HCT116 (cell line): ENCODE measurements around the gene ELFN2. TPM values are rescaled to one million over a fixed set of nuclear protein-coding genes. Genes with fewer than 3 reads are reported as not detected.

Experiments used
- ATAC-seq: fragments of 200-7000 bp; cut with Tn5 transposase; 2 replicates; pipeline ENCODE4 v1.9.1; 2020; ENCODE audit warnings: mild to moderate bottlenecking, moderate library complexity
- BruUV-seq: library from RNA; stranded (reverse); fragments of 400-500 nt; replicated peaks from 2 replicates; lab custom pipeline; 2021; lab: Mats Ljungman, UMichigan
- CTCF ChIA-PET: fragments of 300-600 bp; sonication (Branson Sonifier 250); formaldehyde crosslinking; loops from one replicate; lab custom pipeline; 2021; ENCODE audit warnings: antibody characterized with exemption; lab: Charles Lee
- POLR2A ChIA-PET: fragments of 300-600, 350-600 bp; sonication (Branson Sonifier 250); formaldehyde crosslinking; loops from one replicate; lab custom pipeline; 2021; ENCODE audit warnings: antibody characterized with exemption; lab: Charles Lee
- RAD21 ChIA-PET, 2 experiments: fragments of 300-600 bp; sonication (Branson Sonifier 250); formaldehyde crosslinking; loops; one replicate each; lab custom pipeline; 2023; ENCODE audit warnings: low total read pairs in 2 of 2; ENCODE audit not compliant: uncharacterized antibody in 2 of 2, unreplicated experiment in 2 of 2, low non-redundant PET in 1 of 2; lab: Charles Lee
- DNase-seq: peaks from one replicate; pipeline ENCODE4 v3.0.0-alpha.2; 2010; ENCODE audit warnings: low read depth, low spot score
- H2AFZ ChIP-seq: fragments of 200-600 bp; shearing (Covaris generic), sonication (generic); 2 replicates; pipeline ENCODE4 v1.6.1; 2017; ENCODE audit warnings: low read depth, mixed run types, mixed read lengths, antibody characterized with exemption, low read length; ENCODE audit not compliant: poor library complexity, severe bottlenecking
- H3K27ac ChIP-seq: 2 replicates; pipeline ENCODE4 v1.5.1; 2012; ENCODE audit warnings: low read depth, low read length
- H3K27me3 ChIP-seq: fragments of 200-600 bp; sonication (generic); 2 replicates; pipeline ENCODE4 v1.6.1; 2016; ENCODE audit warnings: mixed run types, low read length, mixed read lengths; ENCODE audit not compliant: insufficient read depth
- H3K36me3 ChIP-seq, 2 experiments: fragments of 200-500 bp in 1 of 2; fragments of 200-600 bp in 1 of 2; sonication (Bioruptor generic) in 1 of 2; sonication (generic) in 1 of 2; 2 replicates each; pipeline versions ENCODE4 v1.5.1 to v1.6.1; 2014 to 2016; ENCODE audit warnings: low read length in 2 of 2, inconsistent platforms in 1 of 2, mixed read lengths in 1 of 2, mixed run types in 1 of 2; ENCODE audit not compliant: insufficient read depth in 2 of 2, control insufficient read depth in 1 of 2
- H3K4me1 ChIP-seq, 2 experiments: fragments of 200-600 bp in 1 of 2; sonication (generic) in 1 of 2; 2 replicates each; pipeline versions ENCODE4 v1.5.1 to v1.6.1; 2012 to 2017; ENCODE audit warnings: low read length in 2 of 2, inconsistent platforms in 1 of 2, mild to moderate bottlenecking in 1 of 2, mixed read lengths in 1 of 2, mixed run types in 1 of 2, moderate library complexity in 1 of 2; ENCODE audit not compliant: insufficient read depth in 2 of 2, control insufficient read depth in 1 of 2
- H3K4me2 ChIP-seq: fragments of 200-600 bp; sonication (generic); 2 replicates; pipeline ENCODE4 v1.6.1; 2017; ENCODE audit warnings: mixed run types, low read length, mixed read lengths
- H3K4me3 ChIP-seq, 2 experiments: fragments of 200-600 bp in 1 of 2; sonication (generic) in 1 of 2; replicated peaks in 1 of 2; 2 replicates each; pipeline ENCODE4 v1.5.1; 2011 to 2016; ENCODE audit warnings: low read length in 2 of 2, control low read depth in 1 of 2, low read depth in 1 of 2, mild to moderate bottlenecking in 1 of 2, mixed read lengths in 1 of 2, mixed run types in 1 of 2
- H3K79me2 ChIP-seq: fragments of 200-600 bp; sonication (generic); 2 replicates; pipeline ENCODE4 v1.6.1; 2017; ENCODE audit warnings: mild to moderate bottlenecking, mixed run types, low read length, moderate library complexity, mixed read lengths; ENCODE audit not compliant: insufficient read depth
- H3K9ac ChIP-seq: fragments of 200-600 bp; sonication (generic); 2 replicates; pipeline ENCODE4 v1.6.1; 2016; ENCODE audit warnings: low read length, mixed read lengths
- H3K9me2 ChIP-seq: fragments of 200-600 bp; sonication (generic), shearing (Covaris generic); 2 replicates; pipeline ENCODE4 v1.6.1; 2017; ENCODE audit warnings: mixed run types, mild to moderate bottlenecking, moderate library complexity; ENCODE audit not compliant: insufficient read depth
- H3K9me3 ChIP-seq, 2 experiments: fragments of 200-500 bp in 1 of 2; fragments of 200-600 bp in 1 of 2; sonication (Bioruptor generic) in 1 of 2; sonication (generic) in 1 of 2; 2 replicates each; pipeline ENCODE4 v1.6.1; 2014 to 2017; ENCODE audit warnings: low read length in 2 of 2, mixed read lengths in 2 of 2, inconsistent platforms in 1 of 2, low read depth in 1 of 2, mild to moderate bottlenecking in 1 of 2, mixed run types in 1 of 2, moderate library complexity in 1 of 2; ENCODE audit not compliant: control insufficient read depth in 1 of 2, insufficient read depth in 1 of 2
- H4K20me1 ChIP-seq: fragments of 200-600 bp; sonication (generic), shearing (Covaris generic); 2 replicates; pipeline ENCODE4 v1.6.1; 2017; ENCODE audit warnings: mixed run types, mild to moderate bottlenecking, moderate library complexity; ENCODE audit not compliant: insufficient read depth
- CEBPB ChIP-seq: IDR thresholded peaks from 2 replicates; pipeline ENCODE4 v1.6.1; 2012; ENCODE audit warnings: low read depth
- CTCF ChIP-seq, 3 experiments: fragments of 200-600 bp in 1 of 3; sonication (generic) in 1 of 3; IDR thresholded peaks in 2 of 3; conservative IDR thresholded peaks in 1 of 3; 2 replicates each; pipeline ENCODE4 v1.5.1; 2012 to 2017; ENCODE audit warnings: low read depth in 2 of 3, low read length in 2 of 3, antibody characterized with exemption in 1 of 3, borderline replicate concordance in 1 of 3, control low read depth in 1 of 3, mild to moderate bottlenecking in 1 of 3, mixed read lengths in 1 of 3, mixed run types in 1 of 3, moderate library complexity in 1 of 3; ENCODE audit not compliant: insufficient read depth in 1 of 3
- ELF1 ChIP-seq: IDR thresholded peaks from 2 replicates; pipeline ENCODE4 v1.6.1; 2012; ENCODE audit warnings: low read depth, borderline replicate concordance
- EZH2 ChIP-seq: fragments of 200-600 bp; sonication (generic); IDR thresholded peaks from 2 replicates; pipeline ENCODE4 v1.6.1; 2017; ENCODE audit warnings: antibody characterized with exemption, mixed run types
- JUND ChIP-seq: IDR thresholded peaks from 2 replicates; pipeline ENCODE4 v1.6.1; 2012
- POLR2A ChIP-seq: IDR thresholded peaks from 2 replicates; pipeline ENCODE4 v1.7.0; 2011; ENCODE audit warnings: borderline replicate concordance; ENCODE audit not compliant: insufficient read depth, insufficient read length; ENCODE audit errors: extremely low read depth
- POLR2AphosphoS5 ChIP-seq: IDR thresholded peaks from 2 replicates; pipeline ENCODE4 v1.6.1; 2011; ENCODE audit warnings: mild to moderate bottlenecking, low read depth, low read length, moderate library complexity
- RAD21 ChIP-seq: IDR thresholded peaks from 2 replicates; pipeline ENCODE4 v1.6.1; 2012; ENCODE audit warnings: low read depth, mild to moderate bottlenecking
- REST ChIP-seq: IDR thresholded peaks from 2 replicates; pipeline ENCODE4 v1.6.1; 2012; ENCODE audit warnings: low read depth
- SIN3A ChIP-seq: IDR thresholded peaks from 2 replicates; pipeline ENCODE4 v1.6.1; 2012; ENCODE audit warnings: low read depth
- TCF7L2 ChIP-seq: IDR thresholded peaks from 2 replicates; pipeline ENCODE4 v1.7.0; 2011; ENCODE audit warnings: borderline replicate concordance, inconsistent platforms; ENCODE audit not compliant: insufficient read depth, insufficient read length; ENCODE audit errors: extremely low read depth
- ZNF274 ChIP-seq: fragments of 200-500 bp; sonication (Bioruptor generic); IDR thresholded peaks from 2 replicates; pipeline ENCODE4 v1.6.1; 2014; ENCODE audit warnings: mild to moderate bottlenecking, low read depth, low read length, inconsistent platforms
- intact Hi-C: fragments of 100-400 bp; cut with micrococcal nuclease; formaldehyde crosslinking; loops from 2 replicates; pipeline ENCODE4 v1.10.0; 2022
- total RNA-seq: library from RNA; stranded (reverse); gene quantifications from one replicate; pipeline ENCODE4 v1.2.1, GENCODE V29; 2021; ENCODE audit not compliant: unreplicated experiment
- TF ChIP-seq, protein P1 (sequence below): IDR thresholded peaks from 2 replicates; pipeline ENCODE4 v1.6.1; 2012

ELFN2 gene
- total RNA-seq, 1 experiment from 2014 or later = 45.4 TPM

GRCh38 chr22:37391702-37392101, 35.6 kb downstream of the ELFN2 start (continued):
- TF ChIP-seq JUND = no peak
- TF ChIP-seq RAD21 = no peak
- TF ChIP-seq TCF7L2 = no peak
- TF ChIP-seq, all 23 proteins: peak for 0

- H3K4me2 ChIP-seq = no peak overlapping the region
- DNase-seq (no peak), ATAC-seq (no peak)
- H3K27me3 ChIP-seq = no peaks in the 10 kb centered on the region
- no peaks in the 10 kb centered on the region for H4K20me1 ChIP-seq
- 0 out of 4 replicates have a peak, but pooled peaks cover 0 to 3% of the 10 kb centered on the region in 2 experiments for H3K36me3 ChIP-seq
- RAD21 ChIA-PET = no interaction called here
- no peak overlapping the region for H3K9ac ChIP-seq
- CTCF ChIA-PET = no interaction called here
- H3K9me3 ChIP-seq = no peaks in the 10 kb centered on the region
- TF ChIP-seq EZH2 = no peak
- no peak for TF ChIP-seq REST
- TF ChIP-seq, protein P1, sequence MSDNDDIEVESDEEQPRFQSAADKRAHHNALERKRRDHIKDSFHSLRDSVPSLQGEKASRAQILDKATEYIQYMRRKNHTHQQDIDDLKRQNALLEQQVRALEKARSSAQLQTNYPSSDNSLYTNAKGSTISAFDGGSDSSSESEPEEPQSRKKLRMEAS = no peak
- TF ChIP-seq POLR2AphosphoS5 = no peak
- TF ChIP-seq ELF1 = no peak
- no peak for TF ChIP-seq CTCF (IDR thresholded peaks at IDR 0.05 in 2 of 3, conservative IDR thresholded peaks at IDR 0.05 in 1 of 3; ENCODE audit: borderline replicate concordance in 1 of 3, insufficient read depth in 1 of 3, low read depth in 2 of 3, low read length in 2 of 3)
- no peak for TF ChIP-seq JUND
- no peak for TF ChIP-seq ZNF274
- no peak for TF ChIP-seq CEBPB
- TF ChIP-seq POLR2A = no peak
- TF ChIP-seq SIN3A = no peak
- H2AFZ ChIP-seq = no peak overlapping the region
- no TSS peak for BruUV-seq
- H3K9me2 ChIP-seq = no peaks in the 10 kb centered on the region
- H3K4me1 ChIP-seq = peaks cover 3 to 14% of the 10 kb centered on the region in 2 experiments; a peak in 2 of 4 replicates
- intact Hi-C loops = no loop called here
- no peak overlapping the region for H3K4me3 ChIP-seq
- no peak overlapping the region for H3K27ac ChIP-seq
- POLR2A ChIA-PET = no interaction called here
- H3K79me2 ChIP-seq = peaks cover 14% of the 10 kb centered on the region; the same call in 1 of the 2 replicates
Observed at GRCh38 chr22:37390075-37390474, 37.2 kb downstream of the ELFN2 start.
